ENCODE measurements around the gene CCDC97.

The CCDC97 gene

GRCh38 chr19:41351339-41352245 lies 41.6 kb downstream of the CCDC97 start (continued):
- TF ChIP-seq ZNF148 (tag by site-specific recombination; IDR thresholded peaks at IDR 0.05; ENCODE audit: borderline replicate concordance) (no peak), PATZ1 (tag by site-specific recombination; IDR thresholded peaks at IDR 0.05) (no peak; the same call in 1 of the 2 replicates), ZNF660 (tag by site-specific recombination; IDR thresholded peaks at IDR 0.05) (no peak), ZNF121 (tag by site-specific recombination; IDR thresholded peaks at IDR 0.05) (no peak), ZNF704 (tag by site-specific recombination; IDR thresholded peaks at IDR 0.05) (no peak), IKZF3 (tag by site-specific recombination; IDR thresholded peaks at IDR 0.05) (peak; percentile 58; the same call in 1 of the 2 replicates), ZNF837 (tag by site-specific recombination; IDR thresholded peaks at IDR 0.05) (no peak), ZNF366 (tag by site-specific recombination; conservative IDR thresholded peaks at IDR 0.05) (peak; percentile 55; the same call in 1 of the 2 replicates), ZNF600 (tag by site-specific recombination; IDR thresholded peaks at IDR 0.05) (no peak), KLF1 (tag by site-specific recombination; IDR thresholded peaks at IDR 0.05) (peak; percentile 99), PRDM10 (tag by site-specific recombination; IDR thresholded peaks at IDR 0.05) (peak; percentile 80), ATF2 (tag by site-specific recombination; IDR thresholded peaks at IDR 0.05; ENCODE audit: low read depth) (no peak), ZNF623 (tag by site-specific recombination; IDR thresholded peaks at IDR 0.05) (no peak), ZBTB26 (tag by site-specific recombination; optimal IDR thresholded peaks at IDR 0.05) (peak; percentile 29), GLI2 (tag by site-specific recombination; IDR thresholded peaks at IDR 0.05; ENCODE audit: borderline replicate concordance, low read depth) (no peak), ZNF19 (tag by site-specific recombination; IDR thresholded peaks at IDR 0.05; ENCODE audit: low read depth) (no peak), ZNF37A (tag by site-specific recombination; IDR thresholded peaks at IDR 0.05) (no peak), ZXDB (tag by site-specific recombination; IDR thresholded peaks at IDR 0.05) (peak; percentile 95), ZNF239 (tag by site-specific recombination; IDR thresholded peaks at IDR 0.05) (no peak), PRDM4 (tag by site-specific recombination; IDR thresholded peaks at IDR 0.05) (no peak), ZNF626 (tag by site-specific recombination; IDR thresholded peaks at IDR 0.05) (no peak)
